NCI-H510A (cell line): ENCODE measurements around the gene FCGR2B.
"Not testable (repeated sequence)": the region's sequence is repeated elsewhere in the genome, so short reads cannot be mapped to it uniquely, and the experiment has no call there.

Source experiments
- DNase-seq: peaks from one replicate; lab custom pipeline; 2025; lab: John Stamatoyannopoulos, UW

Gene FCGR2B

DNA sequence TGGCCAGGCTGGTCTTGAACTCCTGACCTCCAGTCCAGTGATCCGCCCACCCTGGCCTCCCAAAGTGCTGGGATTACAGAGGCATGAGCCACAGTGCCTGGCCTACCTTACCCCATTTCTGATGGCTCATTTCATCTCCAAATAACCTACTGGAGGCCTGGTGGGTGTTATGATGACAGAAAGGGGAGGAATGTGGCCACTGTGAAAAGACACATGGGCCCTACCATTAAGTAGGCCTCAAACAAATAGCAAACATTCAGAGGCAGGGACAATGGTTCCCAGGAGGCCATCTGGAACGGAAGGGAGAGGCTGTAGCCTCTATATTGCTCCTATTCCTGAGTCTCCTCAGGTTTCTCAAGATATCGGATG is 43.2 kb downstream of the FCGR2B start:
- no peak for DNase-seq

DNA sequence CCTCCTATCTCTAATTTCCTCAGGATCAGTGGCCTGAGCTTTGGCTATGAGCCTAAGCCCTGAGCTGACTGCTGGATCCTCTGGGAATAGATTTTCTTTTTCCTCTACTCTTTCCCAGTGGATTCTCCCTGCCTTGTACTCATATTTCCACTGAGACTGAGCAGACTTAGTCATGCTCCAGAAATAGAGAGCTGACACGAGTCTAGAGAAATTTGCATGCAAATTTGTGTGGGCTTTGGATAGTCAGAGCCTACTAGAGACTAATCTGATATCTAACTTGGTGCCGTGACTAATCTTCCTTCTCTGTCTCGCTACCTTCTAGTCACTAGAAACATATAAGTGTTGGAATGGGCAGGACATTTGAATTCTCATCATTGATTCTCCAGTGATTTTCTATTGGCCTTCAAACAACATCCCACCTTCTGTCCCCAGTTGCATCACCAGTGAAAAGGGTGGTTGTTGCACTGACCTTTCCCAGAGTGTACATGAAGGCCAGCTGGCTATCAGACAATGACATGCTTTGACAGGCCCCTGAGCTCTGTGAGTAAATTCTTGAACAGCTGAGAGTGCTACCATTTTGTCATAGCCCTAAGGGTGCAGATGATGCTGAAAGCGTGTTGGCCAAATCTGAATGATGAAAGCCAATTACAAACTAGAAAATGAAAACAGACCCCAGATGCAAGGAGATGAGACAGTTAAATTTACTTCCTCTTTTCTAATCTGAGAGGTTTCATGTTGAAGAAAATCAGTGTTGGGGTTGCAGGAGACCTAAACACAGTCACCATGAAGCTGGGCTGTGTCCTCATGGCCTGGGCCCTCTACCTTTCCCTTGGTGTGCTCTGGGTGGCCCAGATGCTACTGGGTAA is 43.8 kb downstream of the FCGR2B start, which contains the start of gene FCRLA:
Gene FCRLA, plus strand, starts transcription at position 748 of the 866 bp plus-strand sequence. Its CDS starts 36 bp downstream, at position 784.
- DNase-seq = no peak

GRCh38 chr1:161707503-161707902 is 44.6 kb downstream of the FCGR2B start:
- DNase-seq = no peak

DNA sequence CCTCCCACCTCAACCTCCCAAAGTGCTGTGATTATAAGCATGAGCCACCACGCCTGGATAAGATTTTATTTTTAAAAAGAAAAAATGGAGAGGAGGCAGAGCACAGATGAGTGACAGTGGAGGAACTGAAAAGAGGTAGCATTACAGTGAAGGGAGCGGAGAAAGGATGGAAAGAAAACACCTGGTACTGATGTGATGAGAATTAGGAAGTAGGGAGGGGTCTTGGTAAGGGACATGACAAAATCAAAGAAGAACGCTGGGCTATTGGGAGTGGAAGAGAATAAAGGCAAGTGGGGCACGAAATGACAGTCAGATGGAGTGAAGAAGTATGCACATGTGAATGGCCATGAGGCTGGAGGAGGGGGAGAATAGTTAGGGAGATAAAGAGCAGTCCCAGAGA is 46.4 kb downstream of the FCGR2B start:
- DNase-seq = no peak

- no peak for DNase-seq
These were observed 47.6 kb downstream of the FCGR2B start for GRCh38 chr1:161710560-161710959.

DNA sequence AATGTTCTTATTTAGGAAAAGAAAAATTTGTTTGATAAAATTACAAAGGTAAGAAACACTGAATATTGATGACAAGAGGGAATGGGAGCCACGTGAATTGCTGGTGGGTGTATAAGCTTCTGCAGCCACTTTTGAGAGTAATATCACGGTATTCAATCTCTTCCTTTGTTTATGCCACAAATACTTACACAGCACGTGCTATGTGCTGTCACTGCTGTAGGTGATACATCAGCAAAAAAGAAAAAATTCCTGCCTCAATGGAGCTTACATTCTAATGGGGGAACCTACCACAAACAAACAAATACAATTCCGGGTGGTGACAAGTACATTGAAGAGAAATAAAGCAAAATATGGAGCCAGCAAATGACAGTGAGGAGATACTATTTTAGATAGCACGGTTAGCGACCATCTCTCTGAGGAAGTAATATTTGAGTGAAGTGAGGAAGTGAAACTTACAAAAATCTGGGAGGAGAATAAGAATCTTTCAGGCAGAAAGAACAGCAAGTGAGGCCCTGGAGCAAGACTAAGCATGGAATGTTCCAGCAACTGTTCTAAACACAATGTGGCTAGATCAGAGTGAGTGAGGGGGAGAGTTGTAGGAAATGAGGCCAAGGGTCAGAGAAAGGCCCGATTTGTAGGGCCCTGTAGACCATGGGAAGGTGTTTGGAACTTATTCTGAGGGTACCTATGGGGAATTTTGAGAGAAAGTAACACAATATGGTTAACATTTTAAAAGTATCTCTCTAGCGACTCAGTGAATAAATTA is 55.8 kb downstream of the FCGR2B start:
- no peak for DNase-seq

DNA sequence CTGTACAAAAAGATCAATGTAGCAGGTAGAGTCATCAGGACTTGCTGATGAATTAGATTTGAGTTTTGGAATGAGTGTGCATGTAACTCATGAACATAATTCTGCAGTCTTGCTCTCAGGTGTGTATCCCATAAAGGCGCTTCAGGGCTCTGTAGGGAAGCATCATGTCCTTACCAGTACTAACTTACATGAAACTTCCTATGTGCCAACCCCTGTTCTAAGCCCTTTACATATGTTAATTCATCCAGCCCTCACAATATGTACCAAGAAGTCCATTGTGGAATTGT is 56.3 kb downstream of the FCGR2B start:
- DNase-seq = no peak

GRCh38 chr1:161720422-161720821 is 57.5 kb downstream of the FCGR2B start:
- no peak for DNase-seq

DNA sequence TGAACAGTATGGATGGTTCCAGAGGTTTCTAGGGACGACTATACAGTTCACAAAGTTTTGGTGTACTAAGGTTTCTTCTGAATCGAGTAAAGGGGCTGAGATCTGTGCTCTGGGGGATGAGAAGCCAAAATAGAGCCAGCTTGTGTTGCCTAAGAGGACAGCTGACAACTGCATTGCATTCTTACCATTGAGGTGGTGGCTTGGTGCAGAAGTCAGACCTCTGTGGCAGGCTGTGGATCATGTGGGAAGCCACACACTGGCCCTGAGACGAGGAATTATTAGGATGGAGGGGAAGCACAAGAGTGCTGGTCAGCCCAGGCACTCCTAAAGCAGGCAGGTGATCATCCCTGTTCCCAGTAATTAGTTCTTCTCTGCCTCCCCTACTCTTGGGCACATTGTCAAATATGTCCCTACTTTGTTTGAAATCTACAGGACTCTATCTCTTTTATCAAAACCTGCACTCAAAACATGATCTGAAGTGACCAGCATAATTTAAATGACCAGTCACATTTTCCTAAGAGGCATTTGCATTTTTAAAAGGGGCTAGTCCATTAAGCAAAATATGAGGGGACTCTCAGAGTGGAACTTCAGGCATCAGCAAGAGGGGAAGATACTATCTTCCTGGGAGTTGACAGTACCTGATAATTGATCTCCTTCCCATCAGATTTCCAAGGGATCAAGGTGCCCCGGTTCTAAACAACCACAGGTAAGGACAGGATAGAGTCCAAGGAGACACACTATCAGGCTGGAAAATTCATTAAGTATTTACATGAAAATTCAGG is 58.2 kb downstream of the FCGR2B start, which contains the start of gene FCRLB:
Gene FCRLB, plus strand, starts transcription at position 589 of the 782 bp plus-strand sequence. CDS start 1,129 bp downstream, outside the sequence.
- DNase-seq = no peak

- no peak for DNase-seq
These were observed 58.9 kb downstream of the FCGR2B start for GRCh38 chr1:161721738-161722343.

DNA sequence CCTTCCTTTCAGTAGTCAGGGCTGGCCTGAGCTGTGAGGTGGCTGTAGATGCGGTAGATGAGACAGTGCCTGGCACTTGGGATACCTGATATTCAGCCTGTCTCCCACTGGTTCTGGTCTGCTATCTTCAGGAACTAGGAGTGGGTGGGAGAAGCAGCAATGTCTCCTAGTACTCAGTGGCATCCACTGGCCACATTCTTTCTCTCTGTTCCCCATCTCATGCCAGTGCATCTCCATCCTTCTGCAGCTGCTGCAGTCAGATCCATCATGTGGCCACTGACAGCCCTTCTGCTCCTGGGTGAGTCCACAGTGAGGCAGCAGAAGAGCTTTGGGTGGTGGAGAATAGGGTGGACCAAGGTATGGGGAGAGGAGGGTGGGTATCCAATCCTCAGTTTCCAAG is 59.5 kb downstream of the FCGR2B start:
- DNase-seq = no peak

DNA sequence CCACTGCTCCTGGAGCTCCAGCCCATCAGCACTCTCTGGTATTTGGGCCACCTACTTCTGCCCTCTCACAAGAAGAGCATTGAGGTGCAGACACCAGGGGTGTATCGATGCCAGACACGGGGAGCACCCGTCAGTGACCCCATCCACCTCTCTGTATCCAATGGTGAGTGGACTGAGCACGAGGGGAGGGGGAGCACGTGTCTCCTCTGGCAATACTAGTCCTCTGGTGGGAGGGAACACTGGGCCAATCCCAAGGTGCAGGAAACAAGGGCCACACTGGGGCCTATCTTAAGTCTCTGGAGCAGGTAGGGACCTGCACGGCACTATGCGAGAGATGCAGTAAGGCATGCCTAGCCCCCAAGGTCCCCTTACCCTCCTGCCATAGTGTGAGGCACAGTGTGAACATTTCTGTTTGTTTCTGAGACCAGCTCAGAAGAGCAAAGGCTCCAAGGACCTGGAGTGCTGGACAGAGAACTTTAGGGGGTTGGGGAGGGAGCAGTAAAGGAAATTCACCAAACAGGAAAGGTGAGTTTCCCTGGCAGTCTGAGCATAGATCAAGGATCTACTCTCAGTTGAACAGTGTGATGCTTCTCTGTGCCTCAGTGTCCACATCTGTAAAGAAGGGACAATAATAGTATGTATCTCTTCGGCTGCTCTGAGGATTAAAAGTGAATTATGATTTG is 60.7 kb downstream of the FCGR2B start:
- DNase-seq = no peak

- not testable (repeated sequence) for DNase-seq
These were observed 62.4 kb downstream of the FCGR2B start for GRCh38 chr1:161725258-161725907.

- DNase-seq = peak; percentile 15
These were observed 63.0 kb downstream of the FCGR2B start for GRCh38 chr1:161725908-161726472.

GRCh38 chr1:161726473-161727255 is 63.7 kb downstream of the FCGR2B start:
- DNase-seq = peak; percentile 51

DNA sequence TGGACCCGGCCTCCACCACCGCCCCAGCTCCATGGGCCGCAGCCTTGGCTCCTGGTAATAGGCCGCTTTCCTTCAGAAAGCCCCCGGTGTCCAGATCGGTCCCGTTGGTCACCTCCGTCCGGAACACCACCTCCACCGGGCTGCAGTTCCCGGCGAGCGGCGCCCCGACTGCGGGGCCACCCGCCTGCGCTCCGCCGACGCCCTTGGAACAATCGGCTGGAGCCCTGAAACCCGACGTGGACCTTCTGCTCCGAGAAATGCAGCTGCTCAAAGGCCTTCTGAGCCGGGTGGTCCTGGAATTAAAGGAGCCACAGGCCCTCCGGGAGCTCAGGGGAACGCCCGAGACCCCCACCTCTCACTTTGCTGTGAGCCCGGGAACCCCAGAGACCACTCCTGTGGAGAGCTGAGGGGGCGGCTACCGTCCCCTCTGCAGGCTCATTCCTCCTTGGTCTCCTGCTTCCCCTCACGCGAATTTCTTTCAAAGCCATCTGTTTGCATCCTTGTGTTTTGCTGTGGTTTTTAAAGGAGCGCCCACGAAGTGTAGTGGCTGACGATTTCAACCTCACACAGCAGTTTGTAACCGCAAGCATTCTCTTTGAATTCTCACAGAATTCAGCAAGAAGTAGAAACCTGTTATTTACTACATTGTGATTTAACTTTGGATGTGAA is 64.4 kb downstream of the FCGR2B start:
- DNase-seq = no peak
